Stimulated activated CD8-positive, alpha-beta memory T cell treated with anti-CD3 and anti-CD28 coated beads, Interleukin-2, amount 100 ng/mL, for 48 hours (primary cell): Measurements from ENCODE around the gene OR1D2.
"Not testable (repeated sequence)": the region's sequence is repeated elsewhere in the genome, so short reads cannot be mapped to it uniquely, and the experiment has no call there.

ENCODE experiments used
- DNase-seq, 2 donors: peaks; one replicate each; pipeline ENCODE4 v3.0.0-alpha.2; 2020; ENCODE audit warnings: low read depth in 2 of 2

OR1D2 gene, protein sequence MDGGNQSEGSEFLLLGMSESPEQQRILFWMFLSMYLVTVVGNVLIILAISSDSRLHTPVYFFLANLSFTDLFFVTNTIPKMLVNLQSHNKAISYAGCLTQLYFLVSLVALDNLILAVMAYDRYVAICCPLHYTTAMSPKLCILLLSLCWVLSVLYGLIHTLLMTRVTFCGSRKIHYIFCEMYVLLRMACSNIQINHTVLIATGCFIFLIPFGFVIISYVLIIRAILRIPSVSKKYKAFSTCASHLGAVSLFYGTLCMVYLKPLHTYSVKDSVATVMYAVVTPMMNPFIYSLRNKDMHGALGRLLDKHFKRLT

DNA sequence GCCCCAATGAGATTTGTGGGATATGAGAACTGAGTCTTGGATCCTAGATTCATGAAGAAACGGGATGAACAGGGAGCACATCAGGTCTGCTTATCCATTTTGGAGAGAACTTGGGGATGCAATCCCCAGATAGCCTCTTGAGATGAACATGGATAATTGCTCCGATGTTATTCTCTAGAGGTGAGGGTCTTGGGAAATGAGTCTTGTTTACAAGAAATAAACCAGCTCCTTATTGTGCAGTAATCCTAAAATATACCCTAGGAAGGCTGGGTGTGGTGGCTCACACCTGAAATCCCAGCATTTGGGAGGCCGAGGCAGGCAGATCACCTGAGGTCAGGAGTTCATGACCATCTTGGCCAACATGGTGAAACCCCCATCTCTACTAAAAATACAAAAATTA, at the start of gene OR1D2:
OR1D2 (minus strand) TSS at position 101 of the 400 bp plus-strand sequence. CDS start 11,426 bp downstream, outside the sequence.
- DNase-seq = no peak

DNA sequence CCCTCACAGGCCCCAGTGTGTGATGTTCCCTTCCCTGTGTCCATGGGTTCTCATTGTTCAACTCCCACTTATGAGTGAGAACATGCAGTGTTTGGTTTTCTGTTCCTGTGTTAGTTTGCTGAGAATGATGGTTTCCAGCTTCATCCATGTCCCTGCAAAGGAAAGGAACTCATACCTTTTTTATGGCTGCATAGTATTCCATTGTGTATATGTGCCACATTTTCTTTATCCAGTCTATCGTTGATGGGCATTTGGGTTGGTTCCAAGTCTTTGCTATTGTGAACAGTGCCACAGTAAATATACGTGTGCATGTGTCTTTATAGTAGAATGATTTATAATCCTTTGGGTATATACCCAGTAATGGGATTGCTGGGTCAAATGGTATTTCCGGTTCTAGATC, 33.3 kb upstream of the OR1D2 start:
- DNase-seq = not testable (repeated sequence)

- DNase-seq = no peak
Measured at GRCh38 chr17:3127451-3127850, 23.2 kb upstream of the OR1D2 start, which contains the start of gene OR1G1. OR1G1 (minus strand) TSS chr17:3127551; CDS start chr17:3127551, 0 bp downstream.

DNA sequence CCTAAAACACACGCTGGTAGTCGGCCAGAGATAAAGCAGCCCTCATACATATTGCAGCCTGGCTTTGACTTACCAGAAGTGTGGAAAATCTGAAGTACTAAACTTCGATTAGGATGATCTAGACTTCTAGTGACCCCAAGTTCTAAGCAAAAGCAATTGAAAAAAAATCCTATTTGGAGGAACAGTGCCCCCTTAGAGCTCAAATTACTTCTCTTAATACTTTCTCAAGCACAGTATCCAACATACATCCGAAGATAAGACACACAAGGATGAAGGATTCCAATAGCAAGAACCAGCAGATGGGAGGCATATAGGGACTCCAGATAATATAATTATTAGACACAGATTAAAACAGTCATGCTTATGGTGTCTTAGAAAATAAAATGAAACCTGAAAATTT, 30.4 kb downstream of the OR1D2 start:
- DNase-seq = not testable (repeated sequence)

GRCh38 chr17:3065192-3065591, 39.0 kb downstream of the OR1D2 start:
- not testable (repeated sequence) for DNase-seq

GRCh38 chr17:3063507-3063906, 40.7 kb downstream of the OR1D2 start, which contains the start of gene OR1D5:
OR1D5 (minus strand) TSS chr17:3063607; CDS start chr17:3063607, 0 bp downstream.
- not testable (repeated sequence) for DNase-seq

- DNase-seq = not testable (repeated sequence)
Measured at GRCh38 chr17:3062824-3063377, 41.3 kb downstream of the OR1D2 start.

DNA sequence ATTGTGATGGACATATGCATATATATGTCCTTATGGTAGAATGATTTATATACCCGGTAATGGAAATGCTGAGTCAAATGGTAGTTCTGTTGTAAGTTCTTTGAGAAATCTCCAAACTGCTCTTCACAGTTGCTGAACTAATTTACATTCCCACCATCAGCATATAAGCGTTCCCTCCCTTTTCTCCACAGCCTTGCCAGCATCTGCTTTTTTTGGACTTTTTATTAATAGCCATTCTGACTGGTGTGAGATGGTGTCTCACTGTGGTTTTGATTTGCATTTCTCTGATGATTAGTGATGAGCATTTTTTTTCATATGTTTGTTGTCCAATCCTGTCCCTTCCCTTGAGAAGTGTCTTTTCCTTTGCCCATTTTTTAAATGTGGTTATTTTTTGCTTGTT, 49.4 kb downstream of the OR1D2 start:
- not testable (repeated sequence) for DNase-seq

DNA sequence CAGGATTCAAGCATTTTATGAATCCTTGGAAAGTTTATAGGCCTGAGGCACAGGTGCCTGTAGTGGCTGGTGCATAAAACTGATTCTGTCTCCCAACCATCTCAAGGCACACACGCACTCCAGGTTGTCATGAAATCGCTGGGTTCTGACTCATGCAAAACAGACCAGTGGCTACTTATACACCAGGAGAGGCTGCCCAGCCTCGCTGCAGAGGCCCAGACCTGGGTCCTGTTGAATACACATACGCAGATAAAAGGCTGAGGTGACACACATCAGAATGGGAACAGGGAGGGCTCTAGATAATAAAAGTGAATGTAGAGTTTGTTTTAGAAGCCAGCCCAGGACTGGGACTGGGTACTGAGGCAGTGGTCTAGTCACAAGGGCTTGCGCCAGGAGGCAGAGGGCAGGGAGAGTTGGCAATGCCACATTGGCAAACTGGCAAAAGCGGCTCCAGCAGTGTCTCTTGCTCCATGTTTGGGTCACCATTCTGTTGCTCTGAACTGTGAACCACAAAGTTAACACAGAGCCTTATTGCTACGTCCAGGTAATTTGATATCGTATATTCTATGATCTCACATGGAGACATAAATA, 54.4 kb downstream of the OR1D2 start:
- no peak for DNase-seq

DNA sequence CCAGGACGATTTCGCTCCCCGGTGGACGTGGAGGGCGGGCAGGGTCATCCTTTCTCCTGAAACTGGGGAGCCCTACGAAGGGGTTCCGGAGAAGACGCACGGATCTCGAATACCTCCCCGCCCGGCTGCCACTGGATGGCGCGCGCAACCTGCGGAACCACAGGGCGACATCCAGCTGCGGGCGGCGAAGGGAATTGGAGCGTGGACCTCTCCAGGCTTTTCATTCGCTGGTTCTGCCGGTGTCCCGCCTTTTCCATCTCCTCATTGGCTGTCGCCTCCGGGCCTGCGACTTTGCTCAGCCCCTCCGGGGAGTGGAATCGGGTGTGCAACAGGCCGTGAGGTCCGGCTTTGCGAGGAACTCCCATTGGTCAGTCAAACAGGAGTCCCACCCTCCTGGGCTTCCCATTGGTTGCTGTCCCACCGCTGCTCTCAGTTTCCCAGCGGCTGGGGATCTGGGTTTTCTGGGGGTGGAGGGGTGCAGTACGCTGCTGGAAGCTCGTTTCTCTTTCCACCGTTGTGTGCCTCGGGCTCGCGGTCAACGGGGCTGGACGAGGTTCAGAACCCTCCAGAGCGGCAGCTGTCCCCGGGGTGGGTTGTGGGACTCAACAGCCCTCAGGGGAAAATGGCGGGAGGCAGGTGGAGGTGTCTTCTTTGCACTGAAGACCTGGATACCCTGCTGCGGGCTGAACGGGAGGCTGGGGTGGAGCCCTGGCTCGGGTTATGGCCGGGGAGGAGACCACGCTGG, 55.3 kb downstream of the OR1D2 start:
- DNase-seq = peak; percentile 88 to 89

DNA sequence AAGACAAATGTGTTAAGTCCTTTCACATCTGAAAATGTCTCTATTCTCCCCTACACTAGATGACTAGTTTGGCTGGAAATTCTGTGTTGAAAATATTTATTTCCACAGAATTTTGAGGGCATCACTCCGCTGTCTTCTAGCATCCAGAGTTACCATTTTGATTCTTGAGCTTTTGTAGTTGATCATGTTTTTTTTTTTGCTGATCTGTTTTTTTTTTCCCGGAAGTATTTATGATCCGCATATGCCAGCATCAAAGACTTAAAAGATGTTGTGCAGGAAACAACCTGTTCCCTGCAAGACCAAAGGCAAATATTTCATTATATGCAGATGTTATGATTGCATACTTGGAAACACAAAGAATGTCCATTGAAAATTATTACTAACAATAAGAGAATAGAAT, 57.5 kb downstream of the OR1D2 start:
- no peak for DNase-seq

GRCh38 chr17:3043737-3044365, 60.4 kb downstream of the OR1D2 start:
- peak in 1 of 2 donors; percentile 12 for DNase-seq

GRCh38 chr17:3040882-3041281, 63.3 kb downstream of the OR1D2 start:
- no peak for DNase-seq

DNA sequence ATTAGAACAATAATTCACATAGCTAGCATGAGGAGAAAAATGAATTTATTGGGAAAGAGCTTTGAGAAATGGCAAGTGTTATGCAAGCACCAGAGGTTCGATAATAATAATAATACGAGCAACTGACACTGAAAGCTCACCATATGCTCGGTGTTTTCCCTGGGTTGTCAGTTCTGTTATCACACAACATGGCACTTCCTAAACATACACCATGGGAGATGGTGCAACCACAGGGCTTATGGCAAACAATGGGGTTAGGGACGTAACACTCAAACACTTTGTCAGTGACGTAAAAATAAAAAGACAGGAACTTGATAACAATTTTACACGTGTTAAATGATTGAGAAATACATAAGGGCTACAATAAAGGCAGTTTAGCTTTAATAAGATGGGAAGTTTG, 64.5 kb downstream of the OR1D2 start:
- DNase-seq = no peak

- DNase-seq = no peak
Measured at GRCh38 chr17:3038941-3039340, 65.3 kb downstream of the OR1D2 start.
